ENCODE measurements around the gene ZNF512.

DNA sequence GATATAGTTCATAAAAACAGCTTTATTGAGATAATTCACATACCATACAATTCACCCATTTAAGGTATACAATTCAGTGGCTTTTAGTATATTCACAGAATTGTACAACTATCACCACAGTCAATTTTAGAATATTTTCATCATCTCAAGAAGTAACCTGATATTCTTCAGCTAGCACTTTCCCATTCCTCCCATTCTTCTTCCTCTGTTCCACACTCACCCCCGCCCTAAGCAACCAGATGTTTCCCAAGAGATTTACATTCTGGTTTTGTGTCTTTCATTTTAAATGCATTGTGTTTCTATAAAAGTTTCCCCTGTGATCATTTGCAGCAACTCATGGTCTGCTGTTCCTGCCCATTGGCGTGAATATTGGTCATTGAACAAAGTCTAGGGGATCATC lies 51.4 kb downstream of the ZNF512 start:
- TF ChIP-seq MAZ (IDR thresholded peaks at IDR 0.05; ENCODE audit: borderline replicate concordance, low read depth, low read length) (no peak), PHF8 (IDR thresholded peaks at IDR 0.05; ENCODE audit: borderline replicate concordance, low read depth) (no peak)
- TF ChIP-seq, protein P1, sequence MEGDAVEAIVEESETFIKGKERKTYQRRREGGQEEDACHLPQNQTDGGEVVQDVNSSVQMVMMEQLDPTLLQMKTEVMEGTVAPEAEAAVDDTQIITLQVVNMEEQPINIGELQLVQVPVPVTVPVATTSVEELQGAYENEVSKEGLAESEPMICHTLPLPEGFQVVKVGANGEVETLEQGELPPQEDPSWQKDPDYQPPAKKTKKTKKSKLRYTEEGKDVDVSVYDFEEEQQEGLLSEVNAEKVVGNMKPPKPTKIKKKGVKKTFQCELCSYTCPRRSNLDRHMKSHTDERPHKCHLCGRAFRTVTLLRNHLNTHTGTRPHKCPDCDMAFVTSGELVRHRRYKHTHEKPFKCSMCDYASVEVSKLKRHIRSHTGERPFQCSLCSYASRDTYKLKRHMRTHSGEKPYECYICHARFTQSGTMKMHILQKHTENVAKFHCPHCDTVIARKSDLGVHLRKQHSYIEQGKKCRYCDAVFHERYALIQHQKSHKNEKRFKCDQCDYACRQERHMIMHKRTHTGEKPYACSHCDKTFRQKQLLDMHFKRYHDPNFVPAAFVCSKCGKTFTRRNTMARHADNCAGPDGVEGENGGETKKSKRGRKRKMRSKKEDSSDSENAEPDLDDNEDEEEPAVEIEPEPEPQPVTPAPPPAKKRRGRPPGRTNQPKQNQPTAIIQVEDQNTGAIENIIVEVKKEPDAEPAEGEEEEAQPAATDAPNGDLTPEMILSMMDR (IDR thresholded peaks at IDR 0.05) = no peak
